Ramos (cell line): Measurements from ENCODE around the gene PTTG1IP.

Source experiments
- in situ Hi-C: fragments of 300-500 bp; cut with MboI; formaldehyde crosslinking; loops from one replicate; pipeline ENCODE4 v1.14.3; 2022; ENCODE audit warnings: low sequenced_read_pairs; ENCODE audit not compliant: unreplicated experiment

Gene PTTG1IP

DNA sequence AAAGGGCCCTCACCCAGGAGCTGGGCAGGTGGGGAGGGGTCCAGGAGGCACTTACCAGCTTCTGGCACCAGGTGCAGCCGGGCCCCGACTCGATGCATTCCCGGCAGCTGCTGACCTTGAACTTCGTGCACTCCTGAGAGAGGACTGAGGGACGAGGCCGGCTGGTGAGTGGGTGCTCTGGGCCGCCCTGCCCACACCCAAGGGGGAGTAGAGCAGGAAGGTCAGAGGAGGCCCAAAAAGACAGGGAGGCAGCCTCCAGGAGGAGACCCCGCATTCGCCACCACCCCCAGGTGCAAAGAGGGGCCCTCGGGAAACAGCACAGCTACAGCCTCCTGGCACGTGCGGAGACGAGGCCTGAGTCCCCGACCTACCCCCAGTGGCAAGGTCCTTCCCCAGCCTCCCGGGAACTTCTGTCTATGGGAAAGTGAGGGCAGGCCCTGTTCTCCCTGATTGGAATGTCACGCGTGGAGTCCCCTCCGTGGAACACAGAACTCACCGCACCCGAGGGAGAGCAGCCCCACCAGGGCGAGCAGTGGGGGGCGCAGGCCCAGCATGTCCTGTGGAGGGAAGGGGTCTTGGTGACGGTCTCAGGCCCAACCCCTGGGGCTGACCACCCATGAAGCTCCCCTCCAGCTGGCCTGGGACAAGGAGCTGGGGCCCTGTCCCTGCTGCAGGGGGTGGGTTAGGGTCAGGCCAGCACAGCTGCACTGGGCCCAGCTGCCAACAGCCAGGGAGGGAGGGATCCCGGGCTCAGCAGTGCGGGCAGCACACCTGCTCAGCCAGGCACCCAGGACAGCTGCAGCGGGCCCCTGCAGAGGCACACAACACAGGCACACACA, 37.0 kb upstream of the PTTG1IP start:
- in situ Hi-C loops, result no loop called here

DNA sequence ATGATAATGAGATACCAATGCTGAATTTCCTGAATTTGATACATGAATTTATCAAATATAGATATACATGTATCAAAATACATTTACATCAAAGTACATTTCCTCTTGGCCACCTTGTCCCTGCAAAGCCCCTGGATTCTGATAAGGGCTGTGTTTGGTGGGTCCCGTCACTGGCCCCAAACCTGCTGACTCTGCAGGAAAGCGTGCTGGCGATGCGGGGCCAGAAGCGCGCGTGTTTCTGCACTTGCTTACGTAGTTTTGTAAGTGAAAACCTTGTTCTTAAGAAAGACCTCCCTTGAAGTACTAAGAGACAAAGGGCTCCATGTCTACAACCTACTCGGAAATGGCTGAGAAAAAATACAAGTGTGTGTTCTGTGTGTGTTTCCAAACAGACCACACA, 36.2 kb upstream of the PTTG1IP start:
- in situ Hi-C loops, result no loop called here

DNA sequence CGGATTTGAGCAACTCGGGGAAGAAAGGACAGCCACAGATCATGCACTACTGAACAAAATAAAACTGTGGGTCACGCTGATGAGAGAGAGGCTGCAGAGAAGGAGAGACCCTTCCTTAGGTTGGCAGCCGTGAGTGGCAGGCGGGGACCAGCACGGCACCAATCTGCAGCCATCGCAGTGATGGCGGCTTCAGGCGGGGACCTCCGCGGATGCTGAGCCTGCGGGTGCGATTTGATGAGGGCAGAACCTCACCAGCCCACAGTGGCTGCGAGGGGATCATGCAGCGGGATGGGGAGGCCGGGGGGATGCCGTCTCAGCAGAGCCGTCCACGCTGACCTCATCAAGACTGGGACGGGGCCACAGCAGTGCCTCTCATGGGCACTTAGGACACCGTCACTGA, 35.4 kb upstream of the PTTG1IP start:
- in situ Hi-C loops, result no loop called here

DNA sequence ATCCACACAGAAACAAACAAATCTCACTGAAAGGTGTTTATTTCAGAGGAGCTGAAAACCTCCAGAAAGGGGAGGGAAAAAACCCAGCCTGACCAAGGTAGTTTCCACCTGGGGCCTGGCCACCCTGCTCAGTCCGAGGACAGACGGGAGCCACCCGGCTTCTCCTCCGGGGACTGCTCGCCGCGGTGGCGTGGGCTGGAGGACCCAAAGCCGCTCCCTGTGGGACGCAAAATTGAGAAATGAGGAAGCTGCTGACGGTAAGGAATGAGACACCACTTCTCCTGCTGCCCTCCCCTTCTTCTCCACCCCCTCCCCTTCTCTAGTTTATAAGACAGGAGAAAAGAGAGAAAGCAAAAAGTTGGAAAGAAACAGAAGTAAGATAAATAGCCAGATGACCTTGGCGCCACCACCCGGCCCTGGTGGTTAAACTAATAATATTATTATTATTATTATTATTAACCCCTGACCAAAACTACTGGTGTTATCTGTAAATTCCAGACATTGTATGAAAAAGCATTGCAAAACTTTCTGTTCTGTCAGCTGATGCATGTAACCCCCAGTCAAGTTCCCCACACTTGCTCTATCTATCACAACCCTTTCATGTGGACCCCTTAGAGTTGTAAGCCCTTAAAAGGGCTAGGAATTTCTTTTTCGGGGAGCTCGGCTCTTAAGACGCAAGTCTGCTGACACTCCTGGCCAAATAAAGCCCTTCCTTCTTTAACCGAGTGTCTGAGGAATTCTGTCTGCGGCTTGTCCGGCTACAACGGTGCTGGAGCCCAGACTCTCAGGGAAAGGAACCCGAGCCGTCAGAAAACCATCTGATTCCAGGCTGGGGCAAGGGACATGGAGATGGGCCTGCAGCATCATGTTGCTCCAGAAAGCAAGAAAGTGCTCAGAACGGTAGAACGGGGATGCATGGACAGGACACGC, 34.7 kb upstream of the PTTG1IP start:
- in situ Hi-C loops, result no loop called here

DNA sequence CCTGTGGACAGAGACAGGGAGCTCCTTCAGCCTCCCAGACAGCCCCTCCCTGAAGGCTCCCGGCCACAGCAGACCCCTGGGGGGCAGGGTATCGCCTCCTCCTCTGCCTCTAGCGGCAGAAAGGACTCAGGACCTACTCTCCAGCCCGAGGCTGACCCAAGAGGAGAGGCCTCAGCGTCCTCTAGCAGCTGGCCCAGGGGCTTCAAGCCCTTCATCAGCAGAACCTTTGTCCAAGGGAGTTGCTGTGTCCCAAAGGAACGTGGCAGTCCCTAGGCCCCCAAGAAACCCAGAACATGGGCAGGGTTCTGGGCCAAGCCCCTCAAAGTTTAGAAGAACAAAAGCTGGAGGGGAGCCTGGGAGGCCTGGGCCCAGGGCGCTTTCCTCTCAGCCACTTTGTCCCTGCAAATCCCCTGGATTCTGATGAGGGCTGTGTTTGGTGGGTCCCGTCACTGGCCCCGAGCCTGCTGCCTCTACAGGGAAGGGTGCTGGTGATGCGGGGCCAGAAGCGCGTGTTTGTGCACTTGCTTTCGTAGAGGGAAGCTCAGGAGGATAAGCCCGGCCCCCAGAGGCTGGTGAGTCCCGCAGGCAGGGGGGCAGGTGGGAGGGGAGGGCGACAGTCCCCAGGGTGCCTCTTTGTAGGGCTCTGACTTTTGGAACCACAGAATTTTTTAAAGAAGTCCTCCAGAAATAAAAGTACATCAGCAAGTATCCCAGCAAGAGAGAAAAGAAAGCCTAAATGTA, 33.9 kb upstream of the PTTG1IP start:
- in situ Hi-C loops, result no loop called here

DNA sequence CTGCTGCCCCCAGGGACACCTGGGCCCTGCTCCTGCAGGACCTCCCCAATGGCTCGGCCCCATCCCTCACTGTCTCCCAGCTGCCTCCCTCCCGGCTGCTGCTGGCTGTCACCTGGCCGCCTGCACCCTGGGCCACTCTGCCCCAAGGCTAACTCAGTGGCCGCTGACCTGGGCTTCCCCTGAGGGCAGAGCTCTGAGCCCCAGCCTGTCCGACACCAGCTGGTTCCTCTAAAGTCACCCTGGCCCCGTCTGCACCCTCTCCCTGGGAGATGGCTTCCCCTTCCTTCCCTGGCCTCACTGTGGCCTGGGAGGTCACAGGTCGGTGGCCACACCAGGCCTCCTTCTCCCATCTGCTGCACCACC, 32.2 kb upstream of the PTTG1IP start:
- in situ Hi-C loops, result no loop called here

DNA sequence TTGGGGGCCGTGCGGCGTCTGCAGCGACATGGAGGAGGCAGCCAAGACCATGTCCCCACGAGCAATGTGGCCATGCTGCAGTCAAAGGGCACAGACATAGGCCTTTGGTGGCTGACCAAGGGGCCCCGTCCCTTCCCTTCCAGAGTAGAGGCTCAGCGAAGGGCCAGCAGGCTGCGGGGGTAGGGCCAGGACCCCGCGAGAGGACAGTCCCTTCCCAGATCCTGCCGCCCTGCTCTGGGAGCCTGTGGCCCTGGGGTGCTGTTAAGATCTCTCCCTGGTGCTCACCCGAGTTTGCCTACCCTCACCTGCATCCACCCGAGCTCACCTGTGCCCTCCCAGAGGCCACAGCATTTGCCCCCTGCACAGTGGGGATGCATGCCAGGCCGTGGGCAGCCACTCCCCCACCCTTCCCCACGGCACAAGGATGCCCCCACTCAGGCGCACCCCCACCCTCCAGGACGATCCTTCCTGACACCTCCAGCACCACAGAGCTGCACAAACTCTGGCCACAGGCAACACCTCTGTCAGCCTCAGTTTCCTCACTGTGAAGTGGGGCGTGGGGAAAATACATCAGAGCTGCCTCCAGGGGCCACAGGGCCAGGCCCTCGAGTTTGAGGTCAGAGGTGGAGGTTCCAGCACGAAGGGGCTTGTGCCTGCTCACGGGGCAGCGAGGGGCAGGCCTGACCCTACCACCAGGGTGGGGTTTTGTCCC, 31.7 kb upstream of the PTTG1IP start:
- in situ Hi-C loops, result no loop called here

DNA sequence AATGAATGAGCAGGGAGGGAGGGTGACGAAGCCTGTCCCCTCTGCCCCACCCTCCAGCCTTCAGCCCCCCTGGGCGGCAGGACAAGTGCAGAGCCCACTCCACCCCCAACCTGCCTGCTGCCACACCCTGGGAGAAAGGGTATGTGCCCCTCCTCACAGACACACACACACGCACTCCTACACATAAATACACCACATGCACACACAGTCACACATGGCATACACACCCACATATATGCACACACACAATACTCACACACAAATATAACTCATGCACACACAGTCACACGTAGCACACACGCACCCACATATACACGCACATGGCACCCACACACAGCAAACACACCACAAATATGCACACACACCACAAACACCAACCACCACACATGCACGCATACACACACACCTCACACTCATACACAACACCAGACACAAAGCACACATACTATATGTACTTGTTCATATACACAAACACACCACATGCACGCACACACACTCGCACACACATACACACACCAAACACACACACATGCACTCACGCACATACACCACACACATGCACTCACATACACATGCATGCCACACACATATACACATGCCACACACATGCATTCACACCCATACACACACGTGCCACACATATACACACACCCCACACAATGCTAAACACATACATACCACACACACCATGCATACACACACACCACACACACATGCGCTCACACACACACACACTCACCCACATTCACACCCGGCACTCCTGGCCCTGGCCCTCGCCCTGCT, 30.8 kb upstream of the PTTG1IP start:
- in situ Hi-C loops, result no loop called here

DNA sequence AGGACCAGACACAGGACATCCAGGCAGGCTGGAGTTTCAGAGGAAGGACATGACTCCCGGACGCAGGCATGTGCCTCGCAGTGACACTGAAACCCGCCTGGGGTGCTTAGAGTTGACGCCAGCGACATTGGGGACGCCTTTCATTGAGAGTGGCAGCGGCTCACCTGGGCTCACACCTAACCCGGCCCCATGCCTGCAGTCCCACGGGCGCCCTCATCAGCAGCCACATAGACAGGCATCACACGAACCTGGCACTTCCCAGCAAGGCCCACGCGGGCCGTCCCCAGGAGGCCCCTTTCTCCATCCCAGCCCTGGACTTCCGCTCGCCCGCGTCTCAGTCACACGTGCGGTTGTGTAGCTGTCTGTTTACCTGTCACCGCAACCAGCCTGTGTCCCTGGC, 30.2 kb upstream of the PTTG1IP start:
- in situ Hi-C loops, result no loop called here

DNA sequence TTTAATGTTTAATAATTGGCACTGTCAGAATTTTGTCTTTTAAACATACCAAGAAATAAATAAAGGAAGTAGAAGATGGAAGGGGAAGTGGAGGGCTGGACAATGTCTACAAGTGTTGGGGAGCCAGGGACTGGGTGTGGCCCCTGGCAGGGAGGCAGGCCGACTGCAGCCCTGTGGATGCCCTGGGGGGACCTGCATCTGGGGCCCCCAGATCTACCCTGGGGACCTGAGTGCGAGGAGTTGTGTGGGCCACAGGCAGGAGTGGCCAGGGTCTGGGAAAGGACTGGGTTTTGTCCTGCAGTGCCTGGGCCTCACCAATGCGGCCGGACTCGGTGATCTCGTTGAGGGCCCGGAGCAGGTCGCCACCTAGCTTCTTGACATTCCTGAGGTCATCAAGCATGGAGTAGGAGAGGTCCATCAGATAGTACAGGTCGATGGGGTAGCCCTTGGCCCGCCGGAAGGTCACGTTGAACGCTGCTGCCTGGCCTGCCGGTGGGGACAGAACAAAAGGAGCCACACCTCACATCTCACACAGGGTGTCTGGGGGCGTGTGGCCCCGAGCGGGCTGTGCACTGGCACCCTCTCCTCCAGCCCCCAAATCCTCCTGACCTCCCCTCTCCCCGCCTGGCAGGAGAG, 29.7 kb upstream of the PTTG1IP start:
- in situ Hi-C loops, result no loop called here

DNA sequence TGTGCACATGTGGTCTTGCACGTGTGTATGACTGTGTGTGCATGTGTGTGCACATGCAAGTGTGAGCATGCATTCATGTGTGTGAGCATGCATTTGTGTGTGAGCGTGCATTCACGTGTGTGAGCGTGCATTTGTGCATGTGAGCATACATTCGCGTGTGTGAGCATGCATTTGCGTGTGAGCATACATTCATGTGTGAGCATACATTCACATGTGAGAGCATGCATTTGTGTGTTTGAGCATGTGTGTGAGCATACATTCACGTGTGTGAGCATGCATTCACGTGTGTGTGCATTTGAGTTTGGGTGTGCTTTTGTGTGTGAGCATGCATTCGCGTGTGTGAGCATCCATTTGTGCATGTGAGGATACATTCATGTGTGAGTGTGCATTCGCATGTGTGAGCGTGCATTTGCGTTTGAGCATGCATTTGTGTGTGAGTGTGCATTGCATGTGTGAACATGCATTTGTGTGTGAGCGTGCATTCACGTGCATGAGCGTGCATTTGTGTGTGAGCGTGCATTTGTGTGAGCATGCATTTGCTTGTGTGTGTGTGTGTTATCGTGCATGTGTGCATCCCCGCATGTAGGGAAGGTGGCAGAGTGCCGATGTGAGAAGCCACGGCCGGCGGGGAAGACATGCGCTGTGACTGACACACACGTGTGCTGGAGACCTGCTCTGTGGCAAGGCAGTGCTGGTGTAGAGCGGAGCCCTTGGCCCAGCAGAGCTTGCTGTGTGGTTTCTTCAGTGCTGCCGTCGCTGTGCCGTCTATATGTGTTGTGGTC, 29.0 kb upstream of the PTTG1IP start:
- in situ Hi-C loops, result no loop called here

DNA sequence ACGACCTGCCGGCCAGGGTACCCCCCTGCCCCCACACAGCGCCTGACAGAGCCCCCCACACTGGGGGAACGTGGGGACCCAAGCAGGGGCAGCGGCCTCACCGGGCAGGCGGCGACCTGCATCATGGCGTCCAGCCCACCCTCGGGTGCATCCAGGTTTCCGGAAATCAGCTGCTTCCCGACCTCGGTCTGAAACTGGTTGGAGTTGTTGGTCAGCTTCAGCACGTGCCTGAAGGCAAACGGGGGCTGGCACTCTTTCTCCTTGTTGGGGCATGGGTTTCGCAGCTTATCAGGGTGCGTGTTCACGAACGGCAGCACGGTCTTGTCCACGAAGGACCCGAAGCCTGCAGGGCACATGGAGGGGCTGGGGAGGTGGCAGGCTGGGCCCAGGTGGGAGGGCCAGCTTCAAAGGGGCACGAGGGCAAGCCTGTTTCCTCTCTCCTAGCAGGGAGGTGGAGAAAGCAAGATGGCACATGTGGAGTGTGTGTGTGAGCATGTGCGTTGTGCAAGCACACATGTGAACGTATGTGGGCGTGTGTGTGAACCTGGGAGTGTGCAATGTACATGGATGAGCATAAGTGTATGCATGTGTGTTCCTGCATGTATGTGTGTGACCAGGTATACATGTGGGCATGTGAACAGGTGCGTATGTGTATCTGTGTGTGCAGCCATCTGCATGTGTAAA, 28.0 kb upstream of the PTTG1IP start:
- in situ Hi-C loops, result no loop called here

DNA sequence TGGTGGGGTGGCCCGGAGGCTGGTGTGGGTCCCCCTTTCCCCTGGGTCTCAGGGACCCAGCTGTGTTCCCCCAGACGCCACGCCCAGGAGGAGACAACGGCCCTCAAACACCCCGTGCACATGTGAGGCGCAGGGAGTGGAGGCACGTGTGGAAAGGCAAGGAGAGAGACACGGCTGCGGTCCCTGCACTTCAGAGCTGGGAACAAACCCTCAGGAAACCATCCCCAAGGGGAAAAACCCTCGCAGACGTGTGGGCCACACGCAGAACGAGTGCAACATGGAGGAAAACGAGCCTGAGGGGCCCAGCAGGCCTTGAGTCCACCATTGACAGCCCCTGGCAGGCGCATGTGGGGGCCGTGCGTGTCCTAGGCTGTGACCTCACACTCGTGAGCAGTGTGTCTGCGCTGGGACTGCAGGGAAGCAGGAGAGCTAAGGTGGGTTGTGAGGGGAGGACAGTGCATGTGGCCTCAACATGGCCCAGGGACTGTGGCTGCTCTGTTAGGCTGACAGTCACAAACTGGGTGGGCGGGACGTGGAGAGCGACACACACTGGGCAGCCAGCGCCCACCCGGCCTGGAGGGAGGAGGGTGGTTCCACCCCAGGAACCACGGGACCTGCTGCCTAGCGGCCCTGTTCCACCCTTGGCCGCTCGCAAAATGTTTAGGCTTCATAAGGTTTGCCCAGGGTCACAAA, 27.2 kb upstream of the PTTG1IP start:
- in situ Hi-C loops, result no loop called here

DNA sequence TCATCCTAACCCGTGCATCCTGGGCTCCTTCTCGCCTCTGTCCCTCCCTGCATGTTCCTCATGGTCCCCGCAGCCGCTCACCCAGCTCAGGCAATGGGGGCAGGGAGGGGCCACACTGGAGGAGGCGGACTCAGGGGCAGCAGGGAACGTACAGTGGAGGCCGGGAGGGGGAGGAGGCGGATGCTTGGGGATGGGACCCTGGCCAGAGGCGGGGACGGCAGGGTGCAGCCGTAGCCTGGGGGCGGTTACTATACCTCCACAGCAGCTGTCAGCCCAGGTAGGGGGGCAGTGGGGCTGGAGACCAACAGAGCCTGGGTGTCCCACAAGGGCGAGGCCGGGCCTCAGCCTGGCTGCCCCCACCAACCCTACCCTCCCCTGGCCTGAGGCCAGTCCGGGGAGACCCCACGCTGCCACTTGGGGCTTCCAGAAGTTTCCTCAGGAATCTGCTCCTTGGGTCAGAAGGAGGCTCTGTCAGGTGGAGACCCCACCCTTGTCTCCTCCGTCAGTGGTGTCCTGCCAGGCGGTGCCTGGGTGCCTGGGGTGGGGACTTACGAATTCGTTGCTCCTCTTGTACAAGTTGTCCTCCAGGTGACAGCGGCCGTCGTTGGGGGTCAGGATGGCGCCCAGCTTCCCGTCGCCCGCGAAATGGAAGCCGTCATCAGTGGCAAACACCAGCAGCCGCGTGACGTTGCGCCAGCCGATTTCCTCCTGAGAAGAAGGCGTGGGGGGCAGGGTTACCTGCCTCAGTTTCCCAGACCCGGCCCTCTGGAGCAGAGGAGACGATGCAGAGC, 26.5 kb upstream of the PTTG1IP start:
- in situ Hi-C loops, result no loop called here

DNA sequence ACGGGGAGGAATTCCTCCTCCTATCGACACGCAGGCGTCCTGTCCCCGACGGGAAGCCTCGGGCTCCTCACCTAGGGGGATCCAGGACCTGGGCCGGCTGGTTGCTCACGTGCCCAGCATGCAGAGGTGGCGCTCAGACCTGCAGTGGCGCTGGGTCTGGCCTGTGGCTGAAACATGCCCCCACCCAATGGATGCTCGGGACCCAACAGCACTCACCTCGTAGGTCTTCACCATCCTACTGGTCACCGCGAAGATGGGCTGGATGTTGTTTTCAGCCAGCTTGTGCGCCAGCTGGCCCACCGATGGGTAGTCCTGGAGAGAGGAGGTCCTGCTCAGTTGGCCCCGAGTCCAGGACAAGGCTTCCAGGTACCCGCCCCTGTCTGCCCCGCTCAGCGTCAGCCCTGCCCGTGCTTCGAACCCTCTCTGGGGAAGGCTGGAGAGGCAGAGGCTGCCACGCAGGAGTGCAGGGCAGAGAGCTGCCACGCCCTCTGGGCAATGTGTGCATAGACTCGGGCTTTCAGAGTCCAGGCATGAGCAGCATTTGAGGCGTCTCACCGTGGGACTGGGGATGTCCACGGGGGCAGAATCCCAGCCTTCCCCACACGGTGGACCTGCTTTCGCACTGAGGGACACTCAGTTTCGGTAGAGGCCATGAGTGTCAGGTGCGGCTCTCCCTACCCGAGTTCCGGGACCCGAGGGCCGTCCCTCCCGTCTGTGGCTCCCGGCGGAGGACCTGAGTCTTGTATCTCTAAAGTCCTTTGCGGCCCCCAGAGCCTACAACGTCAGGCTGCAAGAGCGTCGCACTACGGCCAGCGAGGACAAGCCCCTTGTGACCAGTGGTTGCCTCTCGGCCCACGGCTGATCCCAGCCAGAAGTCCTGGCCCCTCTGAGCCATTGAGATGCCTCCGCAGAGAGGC, 25.6 kb upstream of the PTTG1IP start:
- in situ Hi-C loops, result no loop called here
